Colonic mucosa (tissue), 4 donors: ENCODE measurements around the gene ADAM12. TPM values are rescaled to one million over a fixed set of nuclear protein-coding genes. Genes with fewer than 3 reads are reported as not detected.
A peak's percentile ranks its signal among the peaks of the same experiment; 100 is the strongest.
"Not testable (repeated sequence)": the region's sequence is repeated elsewhere in the genome, so short reads cannot be mapped to it uniquely, and the experiment has no call there.

Experiments
- DNase-seq: peaks from one replicate; pipeline ENCODE4 v3.0.0-alpha.2; 2020
- H3K27ac ChIP-seq: fragments of 200-600 bp; one replicate; pipeline ENCODE4 v1.8.0; 2021
- H3K27me3 ChIP-seq: fragments of 200-600 bp; one replicate; pipeline ENCODE4 v1.8.0; 2021
- H3K36me3 ChIP-seq: fragments of 200-600 bp; one replicate; pipeline ENCODE4 v1.8.0; 2021
- H3K4me1 ChIP-seq: fragments of 200-600 bp; one replicate; pipeline ENCODE4 v1.8.0; 2021; ENCODE audit warnings: mild to moderate bottlenecking
- H3K4me3 ChIP-seq: fragments of 200-600 bp; one replicate; pipeline ENCODE4 v1.8.0; 2021
- H3K9ac ChIP-seq, 2 donors: one replicate each; pipeline ENCODE4 v1.7.0; 2013; ENCODE audit warnings: control low read depth in 2 of 2, low read depth in 2 of 2, low read length in 2 of 2
- H3K9me3 ChIP-seq: fragments of 200-600 bp; one replicate; pipeline ENCODE4 v1.8.0; 2021
- CTCF ChIP-seq: fragments of 200-600 bp; IDR thresholded peaks from one replicate; pipeline ENCODE4 v1.8.0; 2022; ENCODE audit warnings: antibody characterized with exemption, mild to moderate bottlenecking
- intact Hi-C: fragments of 100-400 bp; cut with DNase I; formaldehyde crosslinking; loops from one replicate; pipeline ENCODE4 v1.14.1; 2022
- total RNA-seq, 2 donors: library from RNA; stranded (reverse); fragmentation: NEBNext Ultra II Directional in 1 of 2; extraction: Animal tissue kit (Norgen Biotek cat#: 25700) in 1 of 2; gene quantifications; one replicate each; pipeline ENCODE4 v1.2.1, GENCODE V29; 2021
- donor health status: healthy.
- donor health status: DM: no; HTN: no; CAD: no.
- donor health status: DM: no; HTN: no; CAD: no.

The ADAM12 gene
- total RNA-seq, 2 donors from 2014 or later = 0.30 to 0.64 TPM

GRCh38 chr10:125983161-125983560 is 405.1 kb downstream of the ADAM12 start:
- Histone ChIP-seq H3K27me3 (no peaks in the 10 kb centered on the region), H3K4me3 (no peak overlapping the region), H3K36me3 (no peaks in the 10 kb centered on the region), H3K9ac (no peak overlapping the region), H3K9me3 (no peaks in the 10 kb centered on the region), H3K4me1 (no peaks in the 10 kb centered on the region), H3K27ac (no peak overlapping the region)
- no peak for DNase-seq
- intact Hi-C loops = loop anchor here (5.0 to 10.0 kb wide), 3 partner anchors 404 to 772 kb away; partner anchors contain the start of gene ADAM12
- no peak for TF ChIP-seq CTCF

GRCh38 chr10:125982260-125982948 is 405.9 kb downstream of the ADAM12 start:
- Histone ChIP-seq H3K9me3 (no peaks in the 10 kb centered on the region), H3K9ac (no peak overlapping the region), H3K27me3 (no peaks in the 10 kb centered on the region), H3K36me3 (no peaks in the 10 kb centered on the region), H3K4me3 (no peak overlapping the region), H3K4me1 (no peaks in the 10 kb centered on the region), H3K27ac (no peak overlapping the region)
- TF ChIP-seq CTCF = peak; percentile 49
- intact Hi-C loops = loop anchor here (5.0 to 10.0 kb wide), 3 partner anchors 405 to 772 kb away; partner anchors contain the start of gene ADAM12
- peak; percentile 56 for DNase-seq

- H3K36me3 ChIP-seq = no peaks in the 10 kb centered on the region
- H3K27me3 ChIP-seq = no peaks in the 10 kb centered on the region
- no peak overlapping the region for H3K27ac ChIP-seq
- no peaks in the 10 kb centered on the region for H3K4me1 ChIP-seq
- no peak for DNase-seq
- TF ChIP-seq CTCF = no peak
- H3K4me3 ChIP-seq = no peak overlapping the region
- no peaks in the 10 kb centered on the region for H3K9me3 ChIP-seq
- H3K9ac ChIP-seq = no peak overlapping the region
- intact Hi-C loops = loop anchor here (5.0 to 10.0 kb wide), 3 partner anchors 407 to 774 kb away; partner anchors contain the start of gene ADAM12
Observed at GRCh38 chr10:125980521-125981035, 407.7 kb downstream of the ADAM12 start.

- Histone ChIP-seq H3K27ac (no peak overlapping the region), H3K9me3 (no peaks in the 10 kb centered on the region), H3K4me3 (no peak overlapping the region), H3K36me3 (no peaks in the 10 kb centered on the region), H3K4me1 (no peaks in the 10 kb centered on the region), H3K27me3 (no peaks in the 10 kb centered on the region), H3K9ac (no peak overlapping the region)
- DNase-seq = no peak
- TF ChIP-seq CTCF = no peak
- intact Hi-C loops = loop anchor here (5.0 to 10.0 kb wide), 3 partner anchors 407 to 775 kb away; partner anchors contain the start of gene ADAM12
Observed at GRCh38 chr10:125979976-125980375, 408.3 kb downstream of the ADAM12 start.

GRCh38 chr10:125976960-125977605 is 411.2 kb downstream of the ADAM12 start:
- no peaks in the 10 kb centered on the region for H3K36me3 ChIP-seq
- no peak for TF ChIP-seq CTCF
- no peak overlapping the region for H3K4me3 ChIP-seq
- H3K9ac ChIP-seq = no peak overlapping the region
- intact Hi-C loops = no loop called here
- no peaks in the 10 kb centered on the region for H3K4me1 ChIP-seq
- H3K27ac ChIP-seq = no peak overlapping the region
- no peaks in the 10 kb centered on the region for H3K9me3 ChIP-seq
- no peaks in the 10 kb centered on the region for H3K27me3 ChIP-seq
- DNase-seq = no peak

GRCh38 chr10:125970077-125970630 is 418.1 kb downstream of the ADAM12 start:
- H3K36me3 ChIP-seq, H3K4me3 ChIP-seq, intact Hi-C loops, H3K4me1 ChIP-seq, H3K9me3 ChIP-seq, DNase-seq, H3K27me3 ChIP-seq, H3K27ac ChIP-seq, H3K9ac ChIP-seq: not testable (repeated sequence)
